HEK293 (cell line): ENCODE results near the gene THY1.
"Not testable (repeated sequence)": the region's sequence is repeated elsewhere in the genome, so short reads cannot be mapped to it uniquely, and the experiment has no call there.

ENCODE experiments used
- CTCF ChIA-PET: fragments of 350-600 bp; formaldehyde crosslinking; extraction: SDS; loops from one replicate; lab custom pipeline; 2021; ENCODE audit warnings: antibody characterized with exemption; lab: Yijun Ruan, JAX
- POLR2A ChIA-PET: fragments of 300-600 bp; formaldehyde crosslinking; extraction: SDS; loops from one replicate; lab custom pipeline; 2020; ENCODE audit warnings: antibody characterized with exemption, inconsistent platforms; lab: Yijun Ruan, JAX
- H3K27ac ChIP-seq: fragments of 200-500 bp; sonication (Bioruptor generic); 2 replicates; pipeline ENCODE4 v1.5.1; 2014; ENCODE audit warnings: low read depth, low read length, control low read depth, inconsistent platforms; ENCODE audit errors: extremely low read depth
- H3K36me3 ChIP-seq, 2 experiments: fragments of 200-500 bp in 1 of 2; sonication (Bioruptor generic) in 1 of 2; 1 replicate in 1 of 2; 2 replicates in 1 of 2; pipeline ENCODE4 v1.5.1; 2014 to 2017; ENCODE audit warnings: inconsistent platforms in 2 of 2, low read length in 2 of 2; ENCODE audit not compliant: control insufficient read depth in 2 of 2, insufficient read depth in 1 of 2
- H3K4me1 ChIP-seq: fragments of 200-500 bp; sonication (Bioruptor generic); 2 replicates; pipeline ENCODE4 v1.5.1; 2014; ENCODE audit warnings: mild to moderate bottlenecking, low read length, inconsistent platforms; ENCODE audit not compliant: control insufficient read depth, insufficient read depth
- H3K4me3 ChIP-seq: 2 replicates; pipeline ENCODE4 v1.5.1; 2011; ENCODE audit warnings: low read depth, mild to moderate bottlenecking, control low read depth, low read length, moderate library complexity
- H3K9me3 ChIP-seq: fragments of 200-500 bp; sonication (Bioruptor generic); 2 replicates; pipeline ENCODE4 v1.5.1; 2014; ENCODE audit warnings: low read depth, low read length, inconsistent platforms; ENCODE audit not compliant: control insufficient read depth, insufficient read depth
- HOXD13 ChIP-seq: sonication (generic); formaldehyde crosslinking; IDR thresholded peaks from 2 replicates; pipeline ENCODE4 v1.8.0; 2022; ENCODE audit warnings: missing genetic modification reagents, borderline replicate concordance
- ZFP37 ChIP-seq: fragments of 450-650 bp; formaldehyde crosslinking; IDR thresholded peaks from 2 replicates; pipeline ENCODE4 v1.5.1; 2016; ENCODE audit warnings: missing biosample characterization, missing genetic modification characterization
- ZNF140 ChIP-seq: fragments of 450-650 bp; formaldehyde crosslinking; IDR thresholded peaks from 2 replicates; pipeline ENCODE4 v1.5.1; 2016; ENCODE audit warnings: missing biosample characterization, missing genetic modification characterization
- ZNF146 ChIP-seq: fragments of 450-650 bp; formaldehyde crosslinking; IDR thresholded peaks from 2 replicates; pipeline ENCODE4 v1.5.1; 2016; ENCODE audit warnings: missing biosample characterization, missing genetic modification characterization
- ZNF311 ChIP-seq: fragments of 450-650 bp; formaldehyde crosslinking; IDR thresholded peaks from 2 replicates; pipeline ENCODE4 v1.5.1; 2017; ENCODE audit warnings: missing biosample characterization, missing genetic modification characterization, borderline replicate concordance
- ZNF335 ChIP-seq: fragments of 450-650 bp; formaldehyde crosslinking; conservative IDR thresholded peaks from 2 replicates; pipeline ENCODE4 v1.5.1; 2016; ENCODE audit warnings: missing biosample characterization, missing genetic modification characterization
- ZNF394 ChIP-seq: fragments of 450-650 bp; formaldehyde crosslinking; IDR thresholded peaks from 2 replicates; pipeline ENCODE4 v1.5.1; 2016; ENCODE audit warnings: missing biosample characterization, missing genetic modification characterization, mild to moderate bottlenecking, moderate library complexity, borderline replicate concordance
- ZNF433 ChIP-seq: fragments of 450-650 bp; formaldehyde crosslinking; IDR thresholded peaks from 2 replicates; pipeline ENCODE4 v1.5.1; 2016; ENCODE audit warnings: missing biosample characterization, missing genetic modification characterization, low read depth
- ZNF585B ChIP-seq: fragments of 450-650 bp; formaldehyde crosslinking; IDR thresholded peaks from 2 replicates; pipeline ENCODE4 v1.5.1; 2016; ENCODE audit warnings: missing biosample characterization, missing genetic modification characterization
- ZNF596 ChIP-seq: fragments of 450-650 bp; IDR thresholded peaks from 2 replicates; pipeline ENCODE4 v1.5.0; 2018; ENCODE audit warnings: missing biosample characterization, mild to moderate bottlenecking, missing genetic modification characterization, moderate library complexity
- ZNF658 ChIP-seq: fragments of 450-650 bp; formaldehyde crosslinking; IDR thresholded peaks from 2 replicates; pipeline ENCODE4; 2016; ENCODE audit warnings: missing biosample characterization, missing genetic modification characterization
- ZNF664 ChIP-seq: fragments of 450-650 bp; formaldehyde crosslinking; IDR thresholded peaks from 2 replicates; pipeline ENCODE4 v1.5.1; 2016; ENCODE audit warnings: missing biosample characterization, missing genetic modification characterization
- ZNF677 ChIP-seq: fragments of 450-650 bp; IDR thresholded peaks from 2 replicates; pipeline ENCODE4 v1.5.0; 2018; ENCODE audit warnings: missing biosample characterization, mild to moderate bottlenecking, missing genetic modification characterization, moderate library complexity
- ZNF768 ChIP-seq: fragments of 450-650 bp; formaldehyde crosslinking; IDR thresholded peaks from 2 replicates; pipeline ENCODE4 v1.5.1; 2018; ENCODE audit warnings: missing biosample characterization, mild to moderate bottlenecking, missing genetic modification characterization
- ZNF830 ChIP-seq: fragments of 450-650 bp; IDR thresholded peaks from 2 replicates; pipeline ENCODE4 v1.5.0; 2018; ENCODE audit warnings: missing biosample characterization, missing genetic modification characterization, low read depth, mild to moderate bottlenecking, moderate library complexity
- TF ChIP-seq, protein P1 (sequence below): fragments of 450-650 bp; formaldehyde crosslinking; conservative IDR thresholded peaks from 2 replicates; pipeline ENCODE4 v1.5.1; 2016; ENCODE audit warnings: low read depth, missing biosample characterization, missing genetic modification characterization
- TF ChIP-seq, protein P2 (sequence below): fragments of 450-650 bp; formaldehyde crosslinking; IDR thresholded peaks from 2 replicates; pipeline ENCODE4 v1.5.1; 2016; ENCODE audit warnings: missing biosample characterization, missing genetic modification characterization
- TF ChIP-seq, protein P3 (sequence below): fragments of 450-650 bp; formaldehyde crosslinking; conservative IDR thresholded peaks from 2 replicates; pipeline ENCODE4 v1.5.1; 2016; ENCODE audit warnings: low read depth, missing biosample characterization, missing genetic modification characterization

Gene THY1

DNA sequence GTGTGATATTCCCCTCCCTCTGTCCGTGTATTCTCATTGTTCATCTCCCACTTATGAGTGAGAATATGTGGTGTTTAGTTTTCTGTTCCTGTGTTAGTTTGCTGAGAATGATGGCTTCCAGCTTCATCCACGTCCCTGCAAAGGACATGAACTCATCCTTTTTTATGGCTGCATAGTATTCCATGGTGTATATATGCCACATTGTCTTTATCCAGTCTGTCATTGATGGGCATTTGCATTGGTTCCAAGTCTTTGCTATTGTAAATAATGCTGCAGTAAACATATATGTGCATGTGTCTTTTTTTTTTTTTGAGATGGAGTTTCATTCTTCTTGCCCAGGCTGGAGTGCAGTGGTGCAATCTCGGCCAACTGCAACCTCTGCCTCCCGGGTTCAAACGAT, 14.5 kb upstream of the THY1 start:
- CTCF ChIA-PET, H3K4me3 ChIP-seq, H3K36me3 ChIP-seq, POLR2A ChIA-PET, H3K4me1 ChIP-seq, H3K9me3 ChIP-seq, H3K27ac ChIP-seq: not testable (repeated sequence)
- peak; percentile 94 for TF ChIP-seq ZNF146 (tag by site-specific recombination)

DNA sequence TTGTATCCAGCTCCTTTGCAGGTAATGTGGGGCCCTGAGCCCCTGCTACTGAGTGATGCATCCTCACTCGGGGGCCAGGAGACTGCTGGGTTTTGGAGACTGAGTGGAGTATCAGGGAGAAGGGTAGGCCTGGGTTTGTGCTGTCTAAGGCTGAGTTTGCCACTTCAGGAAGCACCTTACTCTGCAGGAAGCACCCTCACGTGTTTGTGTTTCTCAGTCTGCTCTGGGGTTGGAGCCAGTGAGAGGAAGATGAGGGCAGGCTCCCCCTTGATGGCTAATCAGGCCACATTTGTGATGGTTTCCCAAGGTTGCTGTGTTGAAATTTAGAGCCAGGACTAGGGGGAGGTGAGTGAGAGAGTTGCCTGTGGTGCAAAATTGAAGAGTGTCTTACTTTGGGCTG, 13.7 kb upstream of the THY1 start:
- CTCF ChIA-PET = no interaction called here
- Histone ChIP-seq H3K9me3 (no peaks in the 10 kb centered on the region), H3K36me3 (no peaks in the 10 kb centered on the region), H3K27ac (no peak overlapping the region), H3K4me3 (no peak overlapping the region), H3K4me1 (no peaks in the 10 kb centered on the region)
- no peak for TF ChIP-seq ZNF677 (tag by site-specific recombination)
- no peak for TF ChIP-seq ZNF140 (tag by site-specific recombination)
- TF ChIP-seq, protein P1, sequence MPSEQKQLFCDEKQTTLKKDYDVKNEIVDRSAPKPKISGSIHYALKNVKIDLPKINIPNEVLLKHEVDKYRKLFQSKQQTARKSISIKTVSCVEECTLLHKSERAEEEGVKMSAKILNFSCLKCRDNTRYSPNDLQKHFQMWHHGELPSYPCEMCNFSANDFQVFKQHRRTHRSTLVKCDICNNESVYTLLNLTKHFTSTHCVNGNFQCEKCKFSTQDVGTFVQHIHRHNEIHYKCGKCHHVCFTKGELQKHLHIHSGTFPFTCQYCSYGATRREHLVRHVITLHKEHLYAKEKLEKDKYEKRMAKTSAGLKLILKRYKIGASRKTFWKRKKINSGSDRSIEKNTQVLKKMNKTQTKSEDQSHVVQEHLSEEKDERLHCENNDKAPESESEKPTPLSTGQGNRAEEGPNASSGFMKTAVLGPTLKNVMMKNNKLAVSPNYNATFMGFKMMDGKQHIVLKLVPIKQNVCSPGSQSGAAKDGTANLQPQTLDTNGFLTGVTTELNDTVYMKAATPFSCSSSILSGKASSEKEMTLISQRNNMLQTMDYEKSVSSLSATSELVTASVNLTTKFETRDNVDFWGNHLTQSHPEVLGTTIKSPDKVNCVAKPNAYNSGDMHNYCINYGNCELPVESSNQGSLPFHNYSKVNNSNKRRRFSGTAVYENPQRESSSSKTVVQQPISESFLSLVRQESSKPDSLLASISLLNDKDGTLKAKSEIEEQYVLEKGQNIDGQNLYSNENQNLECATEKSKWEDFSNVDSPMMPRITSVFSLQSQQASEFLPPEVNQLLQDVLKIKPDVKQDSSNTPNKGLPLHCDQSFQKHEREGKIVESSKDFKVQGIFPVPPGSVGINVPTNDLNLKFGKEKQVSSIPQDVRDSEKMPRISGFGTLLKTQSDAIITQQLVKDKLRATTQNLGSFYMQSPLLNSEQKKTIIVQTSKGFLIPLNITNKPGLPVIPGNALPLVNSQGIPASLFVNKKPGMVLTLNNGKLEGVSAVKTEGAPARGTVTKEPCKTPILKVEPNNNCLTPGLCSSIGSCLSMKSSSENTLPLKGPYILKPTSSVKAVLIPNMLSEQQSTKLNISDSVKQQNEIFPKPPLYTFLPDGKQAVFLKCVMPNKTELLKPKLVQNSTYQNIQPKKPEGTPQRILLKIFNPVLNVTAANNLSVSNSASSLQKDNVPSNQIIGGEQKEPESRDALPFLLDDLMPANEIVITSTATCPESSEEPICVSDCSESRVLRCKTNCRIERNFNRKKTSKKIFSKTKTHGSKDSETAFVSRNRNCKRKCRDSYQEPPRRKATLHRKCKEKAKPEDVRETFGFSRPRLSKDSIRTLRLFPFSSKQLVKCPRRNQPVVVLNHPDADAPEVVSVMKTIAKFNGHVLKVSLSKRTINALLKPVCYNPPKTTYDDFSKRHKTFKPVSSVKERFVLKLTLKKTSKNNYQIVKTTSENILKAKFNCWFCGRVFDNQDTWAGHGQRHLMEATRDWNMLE (tag by site-specific recombination) = no peak
- POLR2A ChIA-PET = no interaction called here

DNA sequence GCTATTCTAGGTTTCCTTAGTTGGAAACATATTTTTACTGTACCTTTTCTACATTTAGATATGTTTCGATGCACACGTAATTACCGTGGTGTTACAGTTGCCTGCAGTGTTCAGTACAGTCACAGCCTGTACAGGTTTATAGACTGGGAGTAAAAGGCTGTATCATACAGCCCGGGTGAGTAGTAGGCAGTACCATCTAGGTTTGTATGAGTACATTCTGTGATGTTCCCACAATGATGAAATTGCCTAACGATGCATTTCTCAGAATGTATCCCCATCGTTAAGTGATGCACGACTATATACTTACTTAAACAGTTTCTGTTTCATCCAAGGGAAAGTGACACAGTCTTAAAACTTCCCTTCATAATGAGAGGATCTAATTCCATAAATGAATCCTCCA, 13.1 kb upstream of the THY1 start:
- Histone ChIP-seq H3K36me3 (no peaks in the 10 kb centered on the region), H3K9me3 (no peaks in the 10 kb centered on the region), H3K4me3 (no peak overlapping the region), H3K27ac (no peak overlapping the region), H3K4me1 (no peaks in the 10 kb centered on the region)
- POLR2A ChIA-PET = no interaction called here
- TF ChIP-seq ZNF664 (tag by site-specific recombination) (no peak), ZNF585B (tag by site-specific recombination) (no peak), HOXD13 (CRISPR knock-in tag) (no peak), ZNF146 (tag by site-specific recombination) (no peak), ZNF596 (no peak), ZNF335 (tag by site-specific recombination) (no peak), ZNF394 (tag by site-specific recombination) (no peak), ZNF433 (no peak), ZNF140 (tag by site-specific recombination) (no peak), ZNF768 (tag by site-specific recombination) (no peak), ZNF658 (no peak), ZFP37 (tag by site-specific recombination) (no peak), ZNF830 (tag by site-specific recombination) (no peak), ZNF311 (tag by site-specific recombination) (no peak)
- TF ChIP-seq, protein P2, sequence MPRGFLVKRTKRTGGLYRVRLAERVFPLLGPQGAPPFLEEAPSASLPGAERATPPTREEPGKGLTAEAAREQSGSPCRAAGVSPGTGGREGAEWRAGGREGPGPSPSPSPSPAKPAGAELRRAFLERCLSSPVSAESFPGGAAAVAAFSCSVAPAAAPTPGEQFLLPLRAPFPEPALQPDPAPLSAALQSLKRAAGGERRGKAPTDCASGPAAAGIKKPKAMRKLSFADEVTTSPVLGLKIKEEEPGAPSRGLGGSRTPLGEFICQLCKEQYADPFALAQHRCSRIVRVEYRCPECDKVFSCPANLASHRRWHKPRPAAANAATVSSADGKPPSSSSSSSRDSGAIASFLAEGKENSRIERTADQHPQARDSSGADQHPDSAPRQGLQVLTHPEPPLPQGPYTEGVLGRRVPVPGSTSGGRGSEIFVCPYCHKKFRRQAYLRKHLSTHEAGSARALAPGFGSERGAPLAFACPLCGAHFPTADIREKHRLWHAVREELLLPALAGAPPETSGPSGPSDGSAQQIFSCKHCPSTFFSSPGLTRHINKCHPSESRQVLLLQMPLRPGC (tag by site-specific recombination) = no peak
- TF ChIP-seq, protein P3, sequence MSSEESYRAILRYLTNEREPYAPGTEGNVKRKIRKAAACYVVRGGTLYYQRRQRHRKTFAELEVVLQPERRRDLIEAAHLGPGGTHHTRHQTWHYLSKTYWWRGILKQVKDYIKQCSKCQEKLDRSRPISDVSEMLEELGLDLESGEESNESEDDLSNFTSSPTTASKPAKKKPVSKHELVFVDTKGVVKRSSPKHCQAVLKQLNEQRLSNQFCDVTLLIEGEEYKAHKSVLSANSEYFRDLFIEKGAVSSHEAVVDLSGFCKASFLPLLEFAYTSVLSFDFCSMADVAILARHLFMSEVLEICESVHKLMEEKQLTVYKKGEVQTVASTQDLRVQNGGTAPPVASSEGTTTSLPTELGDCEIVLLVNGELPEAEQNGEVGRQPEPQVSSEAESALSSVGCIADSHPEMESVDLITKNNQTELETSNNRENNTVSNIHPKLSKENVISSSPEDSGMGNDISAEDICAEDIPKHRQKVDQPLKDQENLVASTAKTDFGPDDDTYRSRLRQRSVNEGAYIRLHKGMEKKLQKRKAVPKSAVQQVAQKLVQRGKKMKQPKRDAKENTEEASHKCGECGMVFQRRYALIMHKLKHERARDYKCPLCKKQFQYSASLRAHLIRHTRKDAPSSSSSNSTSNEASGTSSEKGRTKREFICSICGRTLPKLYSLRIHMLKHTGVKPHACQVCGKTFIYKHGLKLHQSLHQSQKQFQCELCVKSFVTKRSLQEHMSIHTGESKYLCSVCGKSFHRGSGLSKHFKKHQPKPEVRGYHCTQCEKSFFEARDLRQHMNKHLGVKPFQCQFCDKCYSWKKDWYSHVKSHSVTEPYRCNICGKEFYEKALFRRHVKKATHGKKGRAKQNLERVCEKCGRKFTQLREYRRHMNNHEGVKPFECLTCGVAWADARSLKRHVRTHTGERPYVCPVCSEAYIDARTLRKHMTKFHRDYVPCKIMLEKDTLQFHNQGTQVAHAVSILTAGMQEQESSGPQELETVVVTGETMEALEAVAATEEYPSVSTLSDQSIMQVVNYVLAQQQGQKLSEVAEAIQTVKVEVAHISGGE (tag by site-specific recombination) = no peak
- TF ChIP-seq, all 188 proteins: peak for 0
- CTCF ChIA-PET = no interaction called here
